ENCODE measurements around the gene SHROOM1.

GRCh38 chr5:132834057-132834456 lies 3.6 kb upstream of the SHROOM1 start:
- no peak for TF ChIP-seq CTCF (IDR thresholded peaks at IDR 0.05; ENCODE audit: low read depth, low read length)
- TF ChIP-seq MYC (IDR thresholded peaks at IDR 0.05; ENCODE audit: low read depth, low read length) = no peak
- TF ChIP-seq MAX (IDR thresholded peaks at IDR 0.05; ENCODE audit: low read depth, low read length) = no peak
